Measurements from ENCODE around the gene CHRNA7.

DNA sequence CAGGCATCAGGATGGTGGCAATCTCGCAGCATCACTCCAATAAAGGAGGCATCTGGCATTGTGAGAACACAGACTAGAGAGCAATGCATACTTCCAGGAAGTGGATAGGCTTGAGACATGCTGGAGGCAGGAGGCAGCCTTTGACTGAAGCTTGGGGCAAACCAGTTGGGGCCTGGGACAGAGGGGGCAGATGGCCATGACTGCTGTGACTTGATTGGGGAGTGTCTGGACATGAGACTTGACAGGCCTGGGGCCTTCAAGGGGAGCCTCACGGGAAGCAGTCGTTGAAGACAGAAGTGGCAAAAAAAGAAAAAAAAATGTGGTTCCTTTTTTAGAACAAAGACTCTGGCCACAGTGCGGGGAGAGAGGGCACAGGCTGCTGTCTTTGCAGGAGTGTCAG is 44.7 kb upstream of the CHRNA7 start:
- TF ChIP-seq CHD2 (IDR thresholded peaks at IDR 0.05; ENCODE audit: borderline replicate concordance, low read depth, low read length) = no peak
- TF ChIP-seq, protein P1, sequence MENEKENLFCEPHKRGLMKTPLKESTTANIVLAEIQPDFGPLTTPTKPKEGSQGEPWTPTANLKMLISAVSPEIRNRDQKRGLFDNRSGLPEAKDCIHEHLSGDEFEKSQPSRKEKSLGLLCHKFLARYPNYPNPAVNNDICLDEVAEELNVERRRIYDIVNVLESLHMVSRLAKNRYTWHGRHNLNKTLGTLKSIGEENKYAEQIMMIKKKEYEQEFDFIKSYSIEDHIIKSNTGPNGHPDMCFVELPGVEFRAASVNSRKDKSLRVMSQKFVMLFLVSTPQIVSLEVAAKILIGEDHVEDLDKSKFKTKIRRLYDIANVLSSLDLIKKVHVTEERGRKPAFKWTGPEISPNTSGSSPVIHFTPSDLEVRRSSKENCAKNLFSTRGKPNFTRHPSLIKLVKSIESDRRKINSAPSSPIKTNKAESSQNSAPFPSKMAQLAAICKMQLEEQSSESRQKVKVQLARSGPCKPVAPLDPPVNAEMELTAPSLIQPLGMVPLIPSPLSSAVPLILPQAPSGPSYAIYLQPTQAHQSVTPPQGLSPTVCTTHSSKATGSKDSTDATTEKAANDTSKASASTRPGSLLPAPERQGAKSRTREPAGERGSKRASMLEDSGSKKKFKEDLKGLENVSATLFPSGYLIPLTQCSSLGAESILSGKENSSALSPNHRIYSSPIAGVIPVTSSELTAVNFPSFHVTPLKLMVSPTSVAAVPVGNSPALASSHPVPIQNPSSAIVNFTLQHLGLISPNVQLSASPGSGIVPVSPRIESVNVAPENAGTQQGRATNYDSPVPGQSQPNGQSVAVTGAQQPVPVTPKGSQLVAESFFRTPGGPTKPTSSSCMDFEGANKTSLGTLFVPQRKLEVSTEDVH (IDR thresholded peaks at IDR 0.05; ENCODE audit: low read depth, partially characterized antibody) = no peak
- no peak for TF ChIP-seq MXI1 (IDR thresholded peaks at IDR 0.05; ENCODE audit: low read depth, low read length)
- TF ChIP-seq POLR2A (IDR thresholded peaks at IDR 0.05; ENCODE audit: low read depth, low read length) = no peak
- TF ChIP-seq SMC3 (IDR thresholded peaks at IDR 0.05; ENCODE audit: borderline replicate concordance, low read length) = no peak
- no peak for TF ChIP-seq POLR2AphosphoS5 (IDR thresholded peaks at IDR 0.05; ENCODE audit: low read length)
- TF ChIP-seq CTCF (IDR thresholded peaks at IDR 0.05 in 2 of 3, conservative IDR thresholded peaks at IDR 0.05 in 1 of 3; ENCODE audit: control insufficient read depth in 2 of 3, extremely low read depth in 1 of 3, insufficient read depth in 1 of 3, low read depth in 3 of 3, low read length in 3 of 3) = no peak
- no peak for TF ChIP-seq SP1 (IDR thresholded peaks at IDR 0.05; ENCODE audit: low read depth, low read length)

All from GM12878 (cell line).